A673 (cell line): ENCODE results near the gene VPS50. TPM values are rescaled to one million over a fixed set of nuclear protein-coding genes. Genes with fewer than 3 reads are reported as not detected.
"Not testable (repeated sequence)": the region's sequence is repeated elsewhere in the genome, so short reads cannot be mapped to it uniquely, and the experiment has no call there.

ENCODE experiments used
- BruUV-seq: library from RNA; stranded (reverse); fragments of 400-500 nt; replicated peaks from 2 replicates; lab custom pipeline; 2021; lab: Mats Ljungman, UMichigan
- CTCF ChIA-PET: fragments of 300-600 bp; sonication (Branson Sonifier 250); formaldehyde crosslinking; loops from one replicate; lab custom pipeline; 2022; ENCODE audit warnings: antibody characterized with exemption; lab: Charles Lee
- POLR2A ChIA-PET: fragments of 300-600 bp; sonication (Branson Sonifier 250); formaldehyde crosslinking; loops from one replicate; lab custom pipeline; 2022; ENCODE audit warnings: antibody characterized with exemption; ENCODE audit not compliant: low non-redundant PET; lab: Charles Lee
- DNase-seq: peaks from one replicate; pipeline ENCODE4 v3.0.0-alpha.2; 2015; ENCODE audit warnings: low spot score
- H3K27ac ChIP-seq: fragments of 200-600 bp; sonication (generic); 2 replicates; pipeline ENCODE4 v1.5.1; 2016; ENCODE audit warnings: mixed run types, low read depth, mild to moderate bottlenecking, mixed read lengths, antibody characterized with exemption, low read length; ENCODE audit not compliant: poor library complexity, severe bottlenecking
- H3K27me3 ChIP-seq: fragments of 200-600 bp; sonication (generic); replicated peaks from 2 replicates; pipeline ENCODE4 v1.6.1; 2017; ENCODE audit warnings: mixed run types, low read depth, mild to moderate bottlenecking, mixed read lengths, antibody characterized with exemption, low read length; ENCODE audit not compliant: insufficient read depth, poor library complexity
- H3K36me3 ChIP-seq: fragments of 200-600 bp; sonication (generic); 2 replicates; pipeline ENCODE4 v1.6.1; 2016; ENCODE audit warnings: mixed run types, mild to moderate bottlenecking, mixed read lengths, antibody characterized with exemption, low read length; ENCODE audit not compliant: insufficient read depth, poor library complexity, severe bottlenecking
- H3K4me1 ChIP-seq: fragments of 200-600 bp; sonication (generic); 2 replicates; pipeline ENCODE4 v1.6.1; 2017; ENCODE audit warnings: mixed run types, mild to moderate bottlenecking, mixed read lengths, antibody characterized with exemption, low read length; ENCODE audit not compliant: insufficient read depth, poor library complexity, severe bottlenecking
- H3K4me3 ChIP-seq: fragments of 200-600 bp; sonication (generic); 2 replicates; pipeline ENCODE4 v1.5.1; 2016; ENCODE audit warnings: low read depth, mixed run types, mild to moderate bottlenecking, mixed read lengths, low read length; ENCODE audit not compliant: poor library complexity, severe bottlenecking
- H3K9me3 ChIP-seq: fragments of 200-600 bp; sonication (generic); 2 replicates; pipeline ENCODE4 v1.6.1; 2016; ENCODE audit warnings: mixed run types, low read depth, mild to moderate bottlenecking, mixed read lengths, antibody characterized with exemption, low read length; ENCODE audit not compliant: poor library complexity, severe bottlenecking
- EZH2 ChIP-seq: fragments of 200-600 bp; sonication (generic); IDR thresholded peaks from 2 replicates; pipeline ENCODE4 v1.6.1; 2017; ENCODE audit warnings: borderline replicate concordance, low read depth, mild to moderate bottlenecking, mixed read lengths, antibody characterized with exemption, low read length; ENCODE audit not compliant: poor library complexity, severe bottlenecking
- intact Hi-C: fragments of 100-400 bp; cut with micrococcal nuclease; formaldehyde crosslinking; loops from one replicate; pipeline ENCODE4 v1.10.0; 2022; ENCODE audit not compliant: unreplicated experiment
- total RNA-seq: library from RNA; stranded (reverse); gene quantifications from 2 replicates; pipeline ENCODE4 v1.2.3, GENCODE V29; 2021
- TF ChIP-seq, protein P1 (sequence below): fragments of 300-800, 200-600 bp; sonication (generic); conservative IDR thresholded peaks from 2 replicates; pipeline ENCODE4 v1.5.1; 2017; ENCODE audit warnings: low read depth, mild to moderate bottlenecking, antibody characterized with exemption, low read length, moderate library complexity, mixed read lengths

VPS50 gene
- total RNA-seq, 1 experiment from 2014 or later, result 19.0 TPM

DNA sequence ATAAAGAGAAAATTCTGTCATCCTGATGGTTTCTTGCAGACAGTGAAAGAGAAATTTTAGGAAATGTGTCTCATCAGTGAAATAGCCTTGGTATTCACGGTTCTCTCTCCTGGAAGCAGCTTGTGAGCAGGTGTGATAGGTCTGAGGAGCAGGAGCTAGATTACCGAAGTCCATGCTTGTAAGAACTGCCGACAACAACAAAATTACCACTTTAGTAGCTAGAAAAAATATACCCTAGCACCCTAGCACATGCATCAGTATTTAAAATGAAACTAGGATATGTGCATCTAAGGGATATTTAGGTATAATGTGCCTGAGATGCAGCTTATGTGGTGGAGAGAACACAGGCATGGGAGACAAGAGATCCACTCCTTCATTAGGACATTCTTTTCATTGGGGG is 82.3 kb downstream of the VPS50 start:
- Histone ChIP-seq H3K4me1 (no peaks in the 10 kb centered on the region), H3K9me3 (no peaks in the 10 kb centered on the region), H3K36me3 (no peaks in the 10 kb centered on the region), H3K27me3 (no peaks in the 10 kb centered on the region), H3K4me3 (no peak overlapping the region), H3K27ac (no peak overlapping the region)
- CTCF ChIA-PET, result no interaction called here
- POLR2A ChIA-PET, result no interaction called here
- intact Hi-C loops, result no loop called here
- no TSS peak for BruUV-seq
- no peak for TF ChIP-seq EZH2
- TF ChIP-seq, protein P1, sequence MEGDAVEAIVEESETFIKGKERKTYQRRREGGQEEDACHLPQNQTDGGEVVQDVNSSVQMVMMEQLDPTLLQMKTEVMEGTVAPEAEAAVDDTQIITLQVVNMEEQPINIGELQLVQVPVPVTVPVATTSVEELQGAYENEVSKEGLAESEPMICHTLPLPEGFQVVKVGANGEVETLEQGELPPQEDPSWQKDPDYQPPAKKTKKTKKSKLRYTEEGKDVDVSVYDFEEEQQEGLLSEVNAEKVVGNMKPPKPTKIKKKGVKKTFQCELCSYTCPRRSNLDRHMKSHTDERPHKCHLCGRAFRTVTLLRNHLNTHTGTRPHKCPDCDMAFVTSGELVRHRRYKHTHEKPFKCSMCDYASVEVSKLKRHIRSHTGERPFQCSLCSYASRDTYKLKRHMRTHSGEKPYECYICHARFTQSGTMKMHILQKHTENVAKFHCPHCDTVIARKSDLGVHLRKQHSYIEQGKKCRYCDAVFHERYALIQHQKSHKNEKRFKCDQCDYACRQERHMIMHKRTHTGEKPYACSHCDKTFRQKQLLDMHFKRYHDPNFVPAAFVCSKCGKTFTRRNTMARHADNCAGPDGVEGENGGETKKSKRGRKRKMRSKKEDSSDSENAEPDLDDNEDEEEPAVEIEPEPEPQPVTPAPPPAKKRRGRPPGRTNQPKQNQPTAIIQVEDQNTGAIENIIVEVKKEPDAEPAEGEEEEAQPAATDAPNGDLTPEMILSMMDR, result no peak
- DNase-seq, result no peak

DNA sequence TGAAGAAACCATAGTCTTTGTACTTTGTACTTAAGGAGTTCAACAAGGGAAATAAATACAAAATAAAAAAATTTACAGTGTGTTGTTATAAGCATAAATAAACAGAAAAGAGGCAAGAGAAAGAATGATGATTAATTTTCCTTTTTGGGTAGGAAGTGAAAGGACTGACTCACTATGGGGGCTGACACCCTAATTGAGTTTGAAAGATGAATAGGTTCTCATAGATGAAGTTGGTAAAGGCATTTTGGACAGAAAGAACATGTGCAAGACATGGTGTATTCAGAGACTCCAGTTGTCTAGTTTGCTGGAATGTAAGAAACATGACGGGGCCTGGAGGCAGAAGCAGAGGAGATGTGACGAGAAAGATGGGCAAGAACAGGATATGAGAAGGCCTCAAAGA is 83.7 kb downstream of the VPS50 start:
- no peak for DNase-seq
- CTCF ChIA-PET, result no interaction called here
- BruUV-seq, result no TSS peak

DNA sequence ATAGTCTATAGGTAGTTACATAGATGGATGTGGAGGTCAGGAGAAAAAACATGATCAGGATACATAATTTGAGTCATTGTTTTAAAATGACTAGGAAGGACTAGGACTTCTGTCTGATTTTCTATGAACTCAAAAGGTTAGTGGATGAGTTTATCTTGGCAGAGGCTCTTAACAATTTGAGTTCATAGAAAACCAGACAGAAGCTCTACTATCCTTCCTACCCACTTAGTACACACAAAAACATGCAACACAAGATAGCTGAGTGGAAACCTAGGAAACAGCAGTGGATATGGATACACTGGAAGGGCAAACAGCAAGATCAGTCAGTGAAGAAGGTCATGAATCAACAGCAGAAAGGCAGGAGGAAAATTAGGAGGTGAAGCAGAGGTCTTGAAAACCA is 84.6 kb downstream of the VPS50 start:
- no peak for DNase-seq
- TF ChIP-seq EZH2, result no peak
- no peaks in the 10 kb centered on the region for H3K27me3 ChIP-seq
- intact Hi-C loops, result no loop called here
- no peaks in the 10 kb centered on the region for H3K9me3 ChIP-seq
- POLR2A ChIA-PET, result no interaction called here
- H3K4me3 ChIP-seq, result no peak overlapping the region
- CTCF ChIA-PET, result no interaction called here
- H3K27ac ChIP-seq, result no peak overlapping the region
- no peaks in the 10 kb centered on the region for H3K4me1 ChIP-seq
- no TSS peak for BruUV-seq
- no peaks in the 10 kb centered on the region for H3K36me3 ChIP-seq

More for the DNA sequence above, 83.7 kb downstream of the VPS50 start:
- no peak overlapping the region for H3K4me3 ChIP-seq
- no peaks in the 10 kb centered on the region for H3K4me1 ChIP-seq
- H3K36me3 ChIP-seq, result no peaks in the 10 kb centered on the region
- POLR2A ChIA-PET, result no interaction called here
- intact Hi-C loops, result no loop called here
- H3K9me3 ChIP-seq, result no peaks in the 10 kb centered on the region
- TF ChIP-seq EZH2, result no peak
- TF ChIP-seq, protein P1, result no peak
- H3K27me3 ChIP-seq, result no peaks in the 10 kb centered on the region
- no peak overlapping the region for H3K27ac ChIP-seq

DNA sequence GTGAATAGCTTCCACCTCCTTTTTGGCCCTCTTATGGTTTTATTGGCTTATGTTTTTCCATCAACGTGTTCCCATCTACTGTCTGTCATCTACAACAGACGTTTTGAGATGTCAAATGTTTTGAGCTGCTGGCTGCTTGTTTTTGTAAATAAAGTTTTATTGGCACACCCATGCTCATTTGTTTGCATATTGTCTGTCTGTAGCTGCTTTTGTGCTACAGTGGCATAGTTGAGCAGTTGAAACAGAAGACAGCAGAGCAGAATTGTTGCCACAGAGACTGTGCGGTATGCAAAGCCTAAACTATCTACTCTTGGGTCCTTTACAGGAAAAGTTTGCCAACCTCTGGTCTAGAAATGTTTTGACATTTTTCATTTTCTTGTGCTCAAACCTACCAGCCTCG is 88.7 kb downstream of the VPS50 start:
- no TSS peak for BruUV-seq
- H3K4me3 ChIP-seq, result no peak overlapping the region
- H3K27ac ChIP-seq, result no peak overlapping the region
- CTCF ChIA-PET, result no interaction called here
- no peaks in the 10 kb centered on the region for H3K36me3 ChIP-seq
- no peaks in the 10 kb centered on the region for H3K9me3 ChIP-seq
- no peaks in the 10 kb centered on the region for H3K27me3 ChIP-seq
- no peak for DNase-seq
- intact Hi-C loops, result no loop called here
- POLR2A ChIA-PET, result no interaction called here
- H3K4me1 ChIP-seq, result no peaks in the 10 kb centered on the region
- TF ChIP-seq, protein P1, result no peak

DNA sequence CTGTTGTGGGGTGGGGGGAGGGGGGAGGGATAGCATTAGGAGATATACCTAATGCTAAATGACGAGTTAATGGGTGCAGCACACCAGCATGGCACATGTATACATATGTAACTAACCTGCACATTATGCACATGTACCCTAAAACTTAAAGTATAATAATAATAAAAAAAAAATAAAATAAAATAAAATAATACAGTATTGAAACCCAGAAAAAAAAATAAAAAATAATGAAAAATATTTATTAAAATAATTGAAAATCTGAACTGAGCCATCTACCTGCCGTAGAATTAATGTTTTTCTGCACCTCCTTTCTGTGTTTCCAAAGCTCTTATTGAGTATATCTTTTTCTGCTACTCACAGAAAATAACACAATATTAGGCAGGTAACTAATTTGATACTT is 94.1 kb downstream of the VPS50 start:
- DNase-seq, CTCF ChIA-PET, H3K27me3 ChIP-seq, H3K9me3 ChIP-seq, H3K36me3 ChIP-seq, BruUV-seq, H3K4me3 ChIP-seq, H3K4me1 ChIP-seq, intact Hi-C loops, POLR2A ChIA-PET, H3K27ac ChIP-seq: not testable (repeated sequence)
